ENCODE results near the gene WHRN. TPM values are rescaled to one million over a fixed set of nuclear protein-coding genes. Genes with fewer than 3 reads are reported as not detected.

WHRN gene
- total RNA-seq, 1 experiment from 2014 or later, result 9.4 TPM

GRCh38 chr9:114499528-114499927, 5.7 kb downstream of the WHRN start:
- Mint-ChIP-seq H3K9me3 (ENCODE audit: unreplicated experiment) (no peaks in the 10 kb centered on the region), H3K36me3 (ENCODE audit: insufficient read depth, unreplicated experiment) (no peaks in the 10 kb centered on the region), H3K4me1 (ENCODE audit: insufficient read depth, unreplicated experiment) (peaks cover 27% of the 10 kb centered on the region), H3K27me3 (ENCODE audit: insufficient read depth, unreplicated experiment) (no peaks in the 10 kb centered on the region), H3K27ac (ENCODE audit: low read depth, unreplicated experiment) (no peak overlapping the region), H3K4me3 (ENCODE audit: unreplicated experiment) (no peak overlapping the region)
- ChIA-PET CTCF (interaction anchor here (0.6 to 4.0 kb wide), 6 partner anchors 8 to 153 kb away, joined by 3 to 20 read pairs (median 4); no protein-coding TSS in a partner anchor), POLR2A (interaction anchor here (1.0 to 9.8 kb wide), 3 partner anchors 13 to 88 kb away, joined by 6 to 110 read pairs (median 37); partner anchors contain the start of gene ATP6V1G1)
- intact Hi-C loops (cut with micrococcal nuclease), result no loop called here
- no peak for DNase-seq (ENCODE audit: unreplicated experiment)
- BruUV-seq (replicated peaks), result no TSS peak
- no peak for TF ChIP-seq CTCF (IDR thresholded peaks at IDR 0.05; ENCODE audit: unreplicated experiment)

GRCh38 chr9:114497727-114498382, 7.4 kb downstream of the WHRN start:
- intact Hi-C loops (cut with micrococcal nuclease), result no loop called here
- H3K36me3 Mint-ChIP-seq (ENCODE audit: insufficient read depth, unreplicated experiment), result no peaks in the 10 kb centered on the region
- no peak overlapping the region for H3K4me3 Mint-ChIP-seq (ENCODE audit: unreplicated experiment)
- no TSS peak for BruUV-seq (replicated peaks)
- H3K9me3 Mint-ChIP-seq (ENCODE audit: unreplicated experiment), result no peaks in the 10 kb centered on the region
- no peaks in the 10 kb centered on the region for H3K27me3 Mint-ChIP-seq (ENCODE audit: insufficient read depth, unreplicated experiment)
- no peak overlapping the region for H3K27ac Mint-ChIP-seq (ENCODE audit: low read depth, unreplicated experiment)
- no peak for TF ChIP-seq CTCF (IDR thresholded peaks at IDR 0.05; ENCODE audit: unreplicated experiment)
- CTCF ChIA-PET, result interaction anchor here (0.6 to 4.0 kb wide), 5 partner anchors 10 to 229 kb away, joined by 3 to 20 read pairs (median 4); partner anchors contain the start of gene ATP6V1G1
- H3K4me1 Mint-ChIP-seq (ENCODE audit: insufficient read depth, unreplicated experiment), result peaks cover 17% of the 10 kb centered on the region
- DNase-seq (ENCODE audit: unreplicated experiment), result no peak
- POLR2A ChIA-PET, result no interaction called here

GRCh38 chr9:114497236-114497635, 8.0 kb downstream of the WHRN start:
- no peak for TF ChIP-seq CTCF (IDR thresholded peaks at IDR 0.05; ENCODE audit: unreplicated experiment)
- no peak overlapping the region for H3K4me3 Mint-ChIP-seq (ENCODE audit: unreplicated experiment)
- H3K36me3 Mint-ChIP-seq (ENCODE audit: insufficient read depth, unreplicated experiment), result no peaks in the 10 kb centered on the region
- CTCF ChIA-PET, result interaction anchor here (0.6 to 4.0 kb wide), 5 partner anchors 10 to 230 kb away, joined by 3 to 20 read pairs (median 4); partner anchors contain the start of gene ATP6V1G1
- POLR2A ChIA-PET, result interaction anchor here (1.0 kb wide), 1 partner anchor 115 kb away, joined by 4 read pairs; no protein-coding TSS in a partner anchor
- BruUV-seq (replicated peaks), result no TSS peak
- peaks cover 11% of the 10 kb centered on the region for H3K4me1 Mint-ChIP-seq (ENCODE audit: insufficient read depth, unreplicated experiment)
- no peak for DNase-seq (ENCODE audit: unreplicated experiment)
- intact Hi-C loops (cut with micrococcal nuclease), result no loop called here
- no peaks in the 10 kb centered on the region for H3K27me3 Mint-ChIP-seq (ENCODE audit: insufficient read depth, unreplicated experiment)
- H3K27ac Mint-ChIP-seq (ENCODE audit: low read depth, unreplicated experiment), result no peak overlapping the region
- no peaks in the 10 kb centered on the region for H3K9me3 Mint-ChIP-seq (ENCODE audit: unreplicated experiment)

GRCh38 chr9:114496011-114496410, 9.3 kb downstream of the WHRN start:
- Mint-ChIP-seq H3K9me3 (ENCODE audit: unreplicated experiment) (no peaks in the 10 kb centered on the region), H3K36me3 (ENCODE audit: insufficient read depth, unreplicated experiment) (no peaks in the 10 kb centered on the region), H3K27ac (ENCODE audit: low read depth, unreplicated experiment) (no peak overlapping the region), H3K4me3 (ENCODE audit: unreplicated experiment) (no peak overlapping the region), H3K4me1 (ENCODE audit: insufficient read depth, unreplicated experiment) (no peaks in the 10 kb centered on the region), H3K27me3 (ENCODE audit: insufficient read depth, unreplicated experiment) (no peaks in the 10 kb centered on the region)
- no peak for DNase-seq (ENCODE audit: unreplicated experiment)
- intact Hi-C loops (cut with micrococcal nuclease), result no loop called here
- BruUV-seq (replicated peaks), result no TSS peak
- CTCF ChIA-PET, result interaction anchor here (1.2 kb wide), 1 partner anchor 9 kb away, joined by 7 read pairs; no protein-coding TSS in a partner anchor
- POLR2A ChIA-PET, result interaction anchor here (0.6 to 1.0 kb wide), 2 partner anchors 116 to 543 kb away, joined by 3 to 4 read pairs; no protein-coding TSS in a partner anchor
- no peak for TF ChIP-seq CTCF (IDR thresholded peaks at IDR 0.05; ENCODE audit: unreplicated experiment)

Data from MCF 10A (cell line).